Measurements from ENCODE around the gene ZNF766.
A peak's percentile ranks its signal among the peaks of the same experiment; 100 is the strongest.
"Not testable (repeated sequence)": the region's sequence is repeated elsewhere in the genome, so short reads cannot be mapped to it uniquely, and the experiment has no call there.

Gene ZNF766

GRCh38 chr19:52275988-52276387 is 6.6 kb downstream of the ZNF766 start:
- no peak for DNase-seq (ENCODE audit: low read depth, low spot score)

GRCh38 chr19:52277471-52277870 is 8.1 kb downstream of the ZNF766 start:
- no peak for DNase-seq (ENCODE audit: low read depth, low spot score)

- DNase-seq (ENCODE audit: low read depth, low spot score), result no peak
These were observed 16.9 kb downstream of the ZNF766 start for GRCh38 chr19:52286256-52286655.

GRCh38 chr19:52291781-52292180 is 22.4 kb downstream of the ZNF766 start:
- DNase-seq (ENCODE audit: low read depth, low spot score), result no peak

GRCh38 chr19:52292946-52293345 is 23.6 kb downstream of the ZNF766 start:
- not testable (repeated sequence) for DNase-seq (ENCODE audit: low read depth, low spot score)

- DNase-seq (ENCODE audit: low read depth, low spot score), result no peak
These were observed 27.0 kb downstream of the ZNF766 start for GRCh38 chr19:52296400-52296772.

GRCh38 chr19:52296773-52297600 is 27.6 kb downstream of the ZNF766 start, which contains the start of gene ZNF480:
ZNF480 (plus strand) TSS chr19:52297169; CDS start chr19:52300413, 3,244 bp downstream.
- DNase-seq (ENCODE audit: low read depth, low spot score), result peak; percentile 20

GRCh38 chr19:52297601-52298364 is 28.4 kb downstream of the ZNF766 start:
- no peak for DNase-seq (ENCODE audit: low read depth, low spot score)

GRCh38 chr19:52307275-52307674 is 37.9 kb downstream of the ZNF766 start:
- DNase-seq (ENCODE audit: low read depth, low spot score), result no peak

- DNase-seq (ENCODE audit: low read depth, low spot score), result no peak
These were observed 53.0 kb downstream of the ZNF766 start for GRCh38 chr19:52322429-52322828.

- no peak for DNase-seq (ENCODE audit: low read depth, low spot score)
These were observed 62.4 kb downstream of the ZNF766 start for GRCh38 chr19:52331757-52332156.

- no peak for DNase-seq (ENCODE audit: low read depth, low spot score)
These were observed 66.4 kb downstream of the ZNF766 start for GRCh38 chr19:52335768-52336116.

GRCh38 chr19:52336117-52336790 is 66.9 kb downstream of the ZNF766 start, which contains the start of gene ZNF610:
ZNF610 (plus strand) TSS chr19:52336243; CDS start chr19:52349173, 12,930 bp downstream.
- DNase-seq (ENCODE audit: low read depth, low spot score), result peak; percentile 78

- no peak for DNase-seq (ENCODE audit: low read depth, low spot score)
These were observed 67.5 kb downstream of the ZNF766 start for GRCh38 chr19:52336791-52337381.

GRCh38 chr19:52339022-52339421 is 69.6 kb downstream of the ZNF766 start:
- DNase-seq (ENCODE audit: low read depth, low spot score), result not testable (repeated sequence)

GRCh38 chr19:52343548-52343947 is 74.2 kb downstream of the ZNF766 start:
- DNase-seq (ENCODE audit: low read depth, low spot score), result no peak

GRCh38 chr19:52345162-52345561 is 75.8 kb downstream of the ZNF766 start:
- no peak for DNase-seq (ENCODE audit: low read depth, low spot score)
